HCEC 1CT (cell line): ENCODE results near the gene TBR1.

Source experiments
- DNase-seq: peaks from one replicate; pipeline ENCODE4 v3.0.0-alpha.2; 2017

Gene TBR1

DNA sequence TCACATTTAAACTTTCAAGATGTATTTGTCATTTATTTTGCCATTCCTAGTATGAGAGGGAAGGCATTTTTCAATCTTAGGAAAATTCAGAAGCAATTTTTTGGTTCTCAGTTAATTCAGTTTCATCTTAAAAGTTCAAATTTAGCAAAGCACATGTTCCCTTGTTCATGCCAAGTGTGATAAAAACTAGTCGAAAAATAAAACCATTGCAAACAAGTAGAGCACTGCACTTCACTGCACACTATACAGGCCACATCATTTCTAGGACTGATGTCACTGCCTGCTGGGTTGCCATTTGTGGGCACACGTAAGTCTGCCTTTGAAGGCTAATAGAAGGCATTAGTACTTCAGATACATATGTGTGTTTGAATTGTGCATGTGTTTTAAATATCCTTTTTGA is 14.3 kb downstream of the TBR1 start:
- DNase-seq: no peak

DNA sequence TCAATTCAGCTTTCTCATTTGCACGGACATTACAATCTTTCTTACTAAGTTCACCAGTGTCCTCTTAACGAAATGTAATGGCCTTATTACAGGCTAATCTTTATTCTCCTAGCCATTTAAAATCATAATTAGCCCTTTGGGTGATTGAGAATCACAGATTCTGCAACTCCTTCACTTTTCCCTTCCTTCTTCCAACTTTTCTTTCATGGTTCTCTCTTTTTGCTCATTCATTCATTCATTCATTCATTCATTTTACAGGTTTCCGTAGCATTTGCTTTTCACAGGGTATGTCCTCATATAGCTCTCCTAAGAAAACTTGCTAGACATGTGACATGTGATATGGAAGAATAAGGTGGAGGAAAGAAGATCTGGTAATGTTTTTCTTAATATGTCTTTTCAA is 16.0 kb downstream of the TBR1 start:
- no peak for DNase-seq

GRCh38 chr2:161434118-161434517 is 18.0 kb downstream of the TBR1 start:
- no peak for DNase-seq

- peak; percentile 97 for DNase-seq
Observed at GRCh38 chr2:161436411-161436810, 20.3 kb downstream of the TBR1 start.

DNA sequence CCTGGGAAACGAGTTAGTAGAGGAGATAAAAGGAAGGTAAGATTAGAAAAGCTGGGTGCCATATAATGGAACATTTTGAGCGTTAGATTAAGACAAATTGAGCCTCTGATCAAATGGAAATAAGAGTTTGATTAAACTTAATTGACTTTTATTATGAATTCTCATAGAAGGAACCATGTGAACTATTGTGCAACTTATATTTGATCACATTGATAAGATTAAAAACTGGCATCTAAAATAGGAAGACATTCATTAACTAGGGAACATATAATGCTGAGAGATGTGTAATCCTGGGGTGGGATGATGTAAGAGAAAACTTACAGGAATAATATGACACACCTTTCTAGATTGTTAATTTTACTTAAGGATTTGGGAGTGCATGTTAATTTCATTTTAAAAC is 22.5 kb downstream of the TBR1 start:
- no peak for DNase-seq

DNA sequence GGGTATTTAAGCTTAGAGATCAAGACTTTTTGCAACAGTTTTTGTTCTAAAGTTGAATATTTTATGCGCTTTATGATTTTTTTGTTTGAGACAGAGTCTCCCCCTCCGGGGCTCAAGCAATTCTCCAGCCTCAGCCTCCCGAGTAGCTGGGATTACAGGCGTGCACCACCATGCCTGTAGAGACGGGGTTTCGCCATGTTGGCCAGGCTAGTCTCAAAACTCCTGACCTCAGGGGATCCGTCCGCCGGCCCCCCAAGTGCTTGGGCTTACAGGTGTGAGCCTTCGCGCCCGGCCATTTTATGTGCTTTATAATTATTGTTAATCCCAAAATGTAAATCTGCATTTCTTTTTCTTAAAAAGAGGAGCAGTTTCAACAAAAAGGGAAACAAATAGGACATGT is 29.0 kb downstream of the TBR1 start:
- DNase-seq: no peak

GRCh38 chr2:161448431-161448830 is 32.3 kb downstream of the TBR1 start:
- DNase-seq: no peak

DNA sequence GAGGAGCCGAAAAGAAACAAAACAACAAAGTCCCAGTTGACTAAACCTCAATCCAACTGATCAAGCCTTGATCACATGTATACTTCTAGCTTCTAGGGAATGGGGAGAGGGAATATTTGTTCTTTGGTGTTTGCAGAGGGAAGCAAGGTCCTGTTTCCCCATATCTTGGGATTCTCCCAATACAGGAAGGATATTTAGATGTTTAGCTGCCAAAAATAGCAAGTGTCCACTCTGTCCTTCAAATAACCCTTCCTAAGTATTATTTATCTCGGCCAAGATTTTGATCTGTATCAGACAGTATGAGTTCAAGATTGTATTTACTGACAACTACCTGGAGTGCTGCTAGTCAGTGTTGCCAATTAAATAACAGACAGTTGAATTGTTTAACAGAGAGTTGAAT is 55.5 kb downstream of the TBR1 start:
- DNase-seq: no peak

GRCh38 chr2:161474920-161475319 is 58.8 kb downstream of the TBR1 start:
- DNase-seq: no peak
